Ascending aorta (tissue), 2 donors: ENCODE measurements around the gene F10. TPM values are rescaled to one million over a fixed set of nuclear protein-coding genes. Genes with fewer than 3 reads are reported as not detected.

Experiments
- DNase-seq, 2 donors: peaks; one replicate each; pipeline ENCODE4 v3.0.0-alpha.2; 2019; ENCODE audit warnings: low spot score in 2 of 2
- H3K27ac ChIP-seq, 2 donors: fragments of 200-600 bp; sonication (generic); one replicate each; pipeline ENCODE4 v1.5.1; 2016 to 2017; ENCODE audit warnings: mild to moderate bottlenecking in 1 of 2
- H3K27me3 ChIP-seq: fragments of 200-600 bp; sonication (generic); one replicate; pipeline ENCODE4 v1.5.1; 2017
- H3K36me3 ChIP-seq, 2 donors: fragments of 200-600 bp; sonication (generic); one replicate each; pipeline ENCODE4 v1.5.1; 2016
- H3K4me1 ChIP-seq, 2 donors: fragments of 200-600 bp; sonication (generic); one replicate each; pipeline ENCODE4 v1.5.1; 2016 to 2017; ENCODE audit warnings: mild to moderate bottlenecking in 1 of 2
- H3K4me3 ChIP-seq, 2 donors: fragments of 200-600 bp; sonication (generic); one replicate each; pipeline ENCODE4 v1.5.1; 2016 to 2017; ENCODE audit warnings: mild to moderate bottlenecking in 1 of 2
- H3K9me3 ChIP-seq, 2 donors: fragments of 200-600 bp; sonication (generic); one replicate each; pipeline ENCODE4 v1.5.1; 2016
- CTCF ChIP-seq, 3 experiments: fragments of 200-600 bp in 2 of 3; fragments of 450-650 bp in 1 of 3; sonication (generic) in 2 of 3; IDR thresholded peaks; one replicate each; pipeline ENCODE4 v1.5.1; 2016 to 2019; ENCODE audit warnings: antibody characterized with exemption in 3 of 3, mild to moderate bottlenecking in 1 of 3, moderate library complexity in 1 of 3
- intact Hi-C: fragments of 100-400 bp; cut with DNase I; formaldehyde crosslinking; loops from one replicate; pipeline ENCODE4 v1.15.1; 2023
- total RNA-seq: library from RNA; depleted of rRNA; stranded (reverse); fragments of >200 nt; gene quantifications from one replicate; pipeline ENCODE4 v1.1.0, GENCODE V29; 2016

The F10 gene
- total RNA-seq, 1 donor from 2014 or later: 15.8 TPM

- TF ChIP-seq CTCF (IDR thresholded peaks at IDR 0.05): no peak
- intact Hi-C loops: no loop called here
- no peak overlapping the region for H3K4me3 ChIP-seq
- no peak overlapping the region for H3K27ac ChIP-seq
- no peak for DNase-seq
- no peaks in the 10 kb centered on the region for H3K27me3 ChIP-seq
- H3K9me3 ChIP-seq: no peaks in the 10 kb centered on the region
- H3K4me1 ChIP-seq: no peaks in the 10 kb centered on the region
- H3K36me3 ChIP-seq: peaks cover 52 to 68% of the 10 kb centered on the region in 2 donors
These were observed 62.2 kb downstream of the F10 start for GRCh38 chr13:113184568-113185440.

GRCh38 chr13:113186061-113186900 lies 63.7 kb downstream of the F10 start:
- intact Hi-C loops: no loop called here
- H3K4me1 ChIP-seq: no peaks in the 10 kb centered on the region
- no peaks in the 10 kb centered on the region for H3K9me3 ChIP-seq
- peaks cover 40 to 67% of the 10 kb centered on the region in 2 donors for H3K36me3 ChIP-seq
- DNase-seq: no peak
- no peak for TF ChIP-seq CTCF (IDR thresholded peaks at IDR 0.05)
- H3K27me3 ChIP-seq: no peaks in the 10 kb centered on the region
- H3K4me3 ChIP-seq: no peak overlapping the region
- peak overlapping the region in 1 of 2 donors; percentile 8 for H3K27ac ChIP-seq

GRCh38 chr13:113187263-113187669 lies 64.7 kb downstream of the F10 start:
- no peak overlapping the region for H3K4me3 ChIP-seq

DNA sequence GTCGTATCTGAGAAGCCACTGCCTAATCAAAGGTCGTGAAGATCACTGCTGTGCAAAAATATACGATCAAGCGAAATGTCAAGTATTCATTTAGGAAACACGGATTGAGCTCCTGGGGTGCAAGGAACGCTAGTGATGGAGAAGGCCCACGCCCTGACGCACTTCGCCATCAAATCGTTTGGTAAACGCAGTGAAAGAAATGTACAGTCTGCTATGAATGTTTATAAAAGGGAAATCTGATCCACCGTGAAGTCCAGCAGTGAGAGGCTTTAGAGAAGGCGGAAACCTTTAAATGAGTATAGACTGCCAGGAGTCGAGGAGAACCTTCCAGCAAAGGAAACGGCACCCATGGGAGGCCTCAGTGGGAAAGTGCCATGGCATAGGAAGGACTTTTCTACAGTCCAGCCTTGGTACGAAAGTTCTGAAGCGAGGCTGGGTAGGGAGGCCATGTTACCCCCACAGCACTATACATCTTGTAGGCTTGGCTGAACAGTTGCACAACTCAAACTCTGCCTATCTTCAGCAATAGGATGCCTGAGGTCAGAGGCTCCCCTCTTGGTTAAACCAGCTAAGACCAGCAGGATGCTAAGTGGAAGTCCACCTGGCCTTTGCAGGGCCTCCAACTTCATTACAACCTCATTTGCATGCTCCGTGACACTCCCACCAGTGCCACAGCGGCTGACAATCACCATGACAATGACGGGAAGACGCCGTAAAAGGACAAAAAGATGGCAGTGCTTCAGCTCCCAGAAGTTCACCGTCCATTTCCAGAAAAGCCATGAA lies 65.5 kb downstream of the F10 start:
- H3K27ac ChIP-seq: no peak overlapping the region
- intact Hi-C loops: no loop called here
- no peaks in the 10 kb centered on the region for H3K27me3 ChIP-seq
- no peaks in the 10 kb centered on the region for H3K9me3 ChIP-seq
- peaks cover 32 to 63% of the 10 kb centered on the region in 2 donors for H3K36me3 ChIP-seq
- no peak for TF ChIP-seq CTCF (IDR thresholded peaks at IDR 0.05)
- no peak for DNase-seq
- H3K4me3 ChIP-seq: no peak overlapping the region
- no peaks in the 10 kb centered on the region for H3K4me1 ChIP-seq

More at GRCh38 chr13:113187263-113187669, 64.7 kb downstream of the F10 start:
- peak; percentile 33 to 87 for DNase-seq
- intact Hi-C loops: no loop called here
- no peaks in the 10 kb centered on the region for H3K27me3 ChIP-seq
- H3K9me3 ChIP-seq: no peaks in the 10 kb centered on the region
- H3K4me1 ChIP-seq: no peaks in the 10 kb centered on the region
- H3K36me3 ChIP-seq: peaks cover 32 to 63% of the 10 kb centered on the region in 2 donors
- TF ChIP-seq CTCF (IDR thresholded peaks at IDR 0.05): no peak
- H3K27ac ChIP-seq: peak overlapping the region; percentile 8 to 45

- Histone ChIP-seq H3K9me3 (no peaks in the 10 kb centered on the region), H3K36me3 (peaks cover 34 to 63% of the 10 kb centered on the region in 2 donors), H3K4me1 (no peaks in the 10 kb centered on the region), H3K27ac (no peak overlapping the region), H3K4me3 (no peak overlapping the region), H3K27me3 (no peaks in the 10 kb centered on the region)
- TF ChIP-seq CTCF (IDR thresholded peaks at IDR 0.05): no peak
- intact Hi-C loops: no loop called here
- DNase-seq: no peak
These were observed 67.6 kb downstream of the F10 start for GRCh38 chr13:113190181-113190580.
